Activated CD4-positive, alpha-beta T cell treated with anti-CD3 and anti-CD28 coated beads, Interleukin-2, amount 50 U/mL, for 24 hours (primary cell): ENCODE results near the gene TRMT13.

Experiments used
- DNase-seq, 2 donors: peaks; one replicate each; pipeline ENCODE4 v3.0.0-alpha.2; 2020; ENCODE audit warnings: low read depth in 1 of 2, low spot score in 1 of 2

TRMT13 gene, protein sequence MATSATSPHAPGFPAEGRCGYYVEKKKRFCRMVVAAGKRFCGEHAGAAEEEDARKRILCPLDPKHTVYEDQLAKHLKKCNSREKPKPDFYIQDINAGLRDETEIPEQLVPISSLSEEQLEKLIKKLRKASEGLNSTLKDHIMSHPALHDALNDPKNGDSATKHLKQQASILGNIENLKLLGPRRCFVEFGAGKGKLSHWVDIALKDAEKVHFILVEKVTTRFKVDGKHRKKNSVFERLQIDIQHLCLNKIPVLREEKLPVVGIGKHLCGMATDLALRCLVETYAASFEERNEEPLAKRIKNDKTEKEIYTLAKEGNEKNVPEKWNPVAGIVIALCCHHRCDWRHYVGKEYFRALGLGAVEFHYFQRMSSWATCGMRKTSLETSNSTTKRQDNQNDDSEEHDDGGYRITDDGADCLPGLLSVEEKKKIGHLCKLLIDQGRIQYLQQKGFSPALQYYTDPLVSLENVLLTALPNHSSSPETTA

DNA sequence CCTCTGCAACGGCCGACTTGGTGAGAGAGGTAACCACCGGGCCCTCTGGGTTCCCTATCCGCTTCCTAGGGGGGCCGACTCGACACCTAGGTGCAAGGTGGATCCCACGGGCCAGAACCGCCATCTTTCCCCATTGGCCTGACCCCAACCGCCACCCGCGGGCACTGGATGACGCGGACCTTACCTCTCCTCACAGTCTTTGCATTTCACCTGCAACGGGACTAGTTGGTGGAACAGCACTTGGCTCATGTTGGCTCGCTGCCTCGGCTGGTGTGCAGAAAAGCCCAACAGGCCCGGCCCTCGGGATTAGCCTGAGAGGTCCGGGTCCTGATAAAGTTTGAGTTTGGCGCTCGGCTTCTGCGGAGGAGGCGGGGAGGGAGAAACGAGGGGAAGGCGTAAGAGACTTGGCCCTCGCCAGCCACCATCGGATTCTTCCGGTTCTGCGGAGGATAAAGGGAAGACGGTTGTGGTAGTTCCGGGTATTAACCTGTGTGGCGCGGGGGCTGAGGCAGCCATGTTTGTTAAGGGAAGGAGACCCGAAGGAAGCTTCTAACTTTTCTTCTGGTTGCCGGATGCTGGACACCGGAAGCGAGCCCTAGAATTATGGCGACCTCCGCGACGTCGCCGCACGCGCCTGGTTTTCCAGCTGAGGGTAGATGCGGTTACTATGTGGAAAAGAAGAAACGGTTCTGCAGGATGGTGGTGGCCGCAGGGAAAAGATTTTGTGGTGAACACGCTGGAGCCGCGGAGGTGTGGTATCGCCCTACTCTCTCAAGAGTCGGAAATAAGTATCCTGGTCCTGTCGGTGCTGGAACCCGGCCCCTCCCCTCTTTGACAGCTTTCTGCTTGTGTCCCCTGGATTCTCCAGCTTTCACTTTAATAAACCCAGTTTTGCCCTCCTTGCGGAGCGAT lies at the start of gene TRMT13, which contains the start of gene SASS6:
TSS of gene TRMT13 (plus strand) at position 598 of the 912 bp plus-strand sequence. CDS start at position 604, 6 bp downstream.
TSS of gene SASS6 (minus strand) at position 365 of the 912 bp plus-strand sequence. CDS start at position 249, 116 bp downstream.
- DNase-seq = peak; percentile 82 to 93

DNA sequence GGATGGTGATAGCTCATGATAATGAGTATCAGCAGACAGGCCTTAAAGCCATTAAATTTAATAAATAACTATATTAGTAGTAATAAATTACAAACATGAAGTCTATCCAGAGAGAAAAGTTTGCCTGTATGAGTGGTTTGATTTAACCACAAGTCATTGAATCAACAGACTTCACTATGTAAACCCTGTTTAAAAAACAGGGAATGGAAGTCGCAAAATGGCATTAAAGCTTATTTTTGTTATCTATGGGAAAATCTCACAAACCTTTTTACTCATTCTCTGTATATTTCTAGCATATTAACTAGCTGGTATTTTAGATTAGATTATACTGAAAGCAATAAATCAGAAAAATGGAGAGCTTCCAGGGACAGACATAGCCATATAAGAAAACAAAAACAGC lies 45.6 kb upstream of the TRMT13 start:
- DNase-seq = no peak

DNA sequence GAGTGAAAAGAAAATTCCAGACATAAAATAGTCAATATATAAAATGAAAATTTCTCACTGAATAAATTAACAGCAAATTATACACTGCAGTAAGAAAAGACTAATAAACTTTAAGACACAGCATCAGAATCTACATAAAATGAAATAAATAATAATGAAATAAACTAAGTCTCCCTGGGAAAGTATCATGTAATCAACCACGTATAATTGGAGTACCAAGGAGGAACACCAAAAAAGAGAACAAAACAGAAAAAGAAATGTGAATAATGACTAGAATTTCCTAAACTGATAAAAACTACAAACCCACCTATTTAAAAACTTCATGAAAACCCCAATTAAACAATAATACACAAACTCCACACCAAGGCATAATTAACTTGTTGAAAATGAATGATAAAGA lies 43.9 kb upstream of the TRMT13 start:
- DNase-seq = no peak

DNA sequence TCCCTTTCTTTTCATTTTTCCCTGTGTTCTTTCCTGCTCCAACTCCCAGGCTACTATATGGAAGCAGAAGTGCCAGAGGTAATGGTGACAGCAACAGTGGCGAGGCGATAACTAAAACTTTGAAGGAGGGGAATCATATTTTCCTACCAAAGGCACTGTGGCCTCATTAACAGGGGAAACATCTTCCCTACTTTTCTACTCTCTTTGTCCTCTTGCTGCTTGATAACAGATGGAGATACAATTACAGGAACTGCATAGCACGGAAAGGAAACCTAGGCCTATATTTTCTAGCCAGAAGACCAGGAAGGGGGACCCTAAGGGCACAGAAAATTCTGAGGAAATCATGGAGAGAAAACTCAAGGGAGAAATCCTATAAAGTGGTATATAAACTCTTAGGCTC lies 42.5 kb upstream of the TRMT13 start:
- no peak for DNase-seq

DNA sequence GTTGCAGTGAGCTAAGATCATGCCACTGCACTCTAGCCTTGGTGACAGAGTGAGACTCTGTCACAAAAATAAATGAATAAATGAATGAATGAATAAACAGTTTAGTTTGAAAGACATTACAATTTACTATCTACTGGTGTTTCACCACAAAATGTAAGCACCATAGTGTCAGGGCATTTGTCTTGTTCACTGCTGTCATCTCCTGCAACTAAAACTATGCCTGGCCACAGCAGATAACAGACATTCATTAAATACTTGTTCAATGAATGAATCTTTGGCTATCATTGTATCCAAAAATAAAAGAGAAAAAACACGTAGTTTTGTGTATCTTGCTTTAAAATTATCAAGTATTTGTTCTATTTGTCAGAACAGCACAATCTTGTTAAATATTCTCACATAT lies 32.8 kb upstream of the TRMT13 start:
- DNase-seq = no peak

DNA sequence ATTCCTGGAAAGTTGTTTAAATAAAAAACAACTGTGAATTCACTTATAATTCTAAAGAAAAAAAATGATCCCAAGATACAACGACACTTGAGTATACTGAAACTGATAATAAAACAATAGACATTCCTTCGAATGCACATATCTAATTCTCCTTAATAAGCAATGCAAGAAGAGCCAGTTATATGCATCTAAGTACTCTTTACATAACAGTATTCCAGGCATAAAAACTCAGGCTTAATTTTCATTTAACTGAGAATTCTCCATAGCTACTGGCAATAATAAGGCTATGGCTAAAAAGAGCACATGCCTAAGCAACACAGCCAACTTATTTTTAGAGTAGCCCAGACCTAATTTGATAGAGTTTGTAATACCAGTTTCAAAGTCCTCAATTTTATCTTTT lies 31.4 kb upstream of the TRMT13 start:
- DNase-seq = no peak

DNA sequence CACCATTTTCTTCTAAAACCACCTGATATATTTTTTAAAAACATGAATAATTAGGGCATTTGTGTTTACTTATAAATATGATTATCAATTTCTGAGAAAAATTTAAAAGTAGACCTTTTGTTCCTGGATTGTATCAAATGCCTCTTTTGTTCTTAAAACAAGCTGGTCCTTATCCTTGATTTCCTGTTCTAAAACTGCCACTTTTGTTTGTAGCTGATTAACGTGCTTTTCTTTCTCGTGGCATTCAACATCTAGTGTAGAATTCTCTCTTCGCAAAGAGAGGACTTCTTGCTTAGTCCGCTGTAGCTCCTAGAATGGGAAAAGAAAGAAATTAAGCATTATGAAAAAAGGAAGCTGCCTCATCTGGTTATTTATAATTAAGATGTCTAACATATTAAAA lies 25.3 kb upstream of the TRMT13 start:
- no peak for DNase-seq

DNA sequence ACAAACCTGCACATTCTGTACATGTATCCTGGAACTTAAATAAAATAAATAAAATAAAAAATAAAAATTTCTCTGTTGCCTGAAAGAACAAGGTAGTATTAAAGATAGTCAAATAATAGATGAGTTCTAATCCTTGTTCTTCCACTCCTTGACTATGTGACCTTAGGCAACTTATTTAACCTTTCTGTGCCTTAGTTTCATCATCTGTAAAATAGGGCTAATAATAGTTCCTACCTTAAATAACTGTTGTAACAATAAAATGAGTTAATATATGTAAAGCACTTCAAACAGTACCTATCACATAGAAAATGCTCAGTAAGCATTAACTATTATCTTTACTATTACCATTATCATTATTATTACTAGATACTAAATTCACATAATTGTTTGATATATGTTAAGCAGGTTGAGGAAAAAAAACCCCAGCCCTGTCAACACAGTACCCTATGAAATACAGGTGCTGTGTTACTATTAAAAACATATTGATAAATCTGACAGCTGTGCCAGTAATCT lies 23.4 kb upstream of the TRMT13 start:
- no peak for DNase-seq

DNA sequence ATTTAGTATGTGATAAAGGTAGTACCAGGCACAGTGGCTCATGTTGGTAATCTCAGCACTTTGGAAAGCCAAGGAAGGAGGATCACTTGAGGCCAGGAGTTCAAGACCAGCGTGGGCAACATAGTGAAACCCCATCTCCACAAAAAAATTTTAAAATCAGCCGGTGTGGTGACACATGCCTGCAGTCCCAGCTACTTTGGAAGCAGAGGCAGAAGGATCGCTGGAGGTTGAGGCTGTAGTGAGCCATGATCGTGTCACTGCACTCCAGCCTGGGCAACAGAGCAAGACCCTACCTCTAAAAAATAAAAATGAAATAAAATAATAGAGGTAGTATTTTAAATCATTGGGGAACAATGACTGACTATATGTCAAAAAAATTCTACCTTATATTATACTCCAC lies 17.4 kb upstream of the TRMT13 start:
- no peak for DNase-seq

DNA sequence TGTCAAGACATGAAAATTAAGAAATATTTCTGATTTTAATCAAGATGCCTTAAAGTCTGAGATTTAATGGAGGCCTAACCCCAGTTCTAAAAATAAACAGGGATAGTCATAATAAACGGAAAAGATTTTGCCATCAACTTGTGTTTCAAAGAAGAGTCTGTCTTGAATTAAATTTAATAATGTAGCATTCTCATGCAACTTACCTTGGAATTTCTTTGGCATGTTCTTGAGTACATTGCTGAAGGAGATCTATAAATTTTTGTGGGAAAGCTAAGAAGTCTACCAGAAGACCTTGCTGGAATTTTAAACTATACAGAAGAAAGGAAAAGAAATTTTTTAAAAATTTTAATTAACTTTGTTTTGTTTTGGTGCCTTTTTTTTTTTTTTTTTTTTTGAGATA lies 10.8 kb upstream of the TRMT13 start:
- DNase-seq = no peak

DNA sequence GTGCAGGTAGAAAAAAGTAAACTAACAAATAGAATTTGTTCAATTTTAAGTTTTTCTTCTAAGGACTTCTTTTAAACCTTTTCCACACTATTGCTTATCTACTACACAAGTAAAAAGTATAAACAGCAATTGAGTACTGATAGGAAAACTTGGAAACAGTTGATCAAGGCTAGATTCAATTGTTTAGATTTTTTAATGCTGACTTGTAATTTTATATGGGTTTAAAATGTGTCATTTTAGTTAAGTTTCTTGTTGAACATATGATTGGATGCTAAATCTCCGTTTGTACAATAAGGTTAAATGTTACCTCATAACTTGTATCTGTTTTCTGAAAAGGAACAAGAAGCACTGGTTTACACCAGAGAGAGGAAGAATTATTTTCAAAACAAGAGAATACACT lies 5.7 kb upstream of the TRMT13 start:
- DNase-seq = no peak

DNA sequence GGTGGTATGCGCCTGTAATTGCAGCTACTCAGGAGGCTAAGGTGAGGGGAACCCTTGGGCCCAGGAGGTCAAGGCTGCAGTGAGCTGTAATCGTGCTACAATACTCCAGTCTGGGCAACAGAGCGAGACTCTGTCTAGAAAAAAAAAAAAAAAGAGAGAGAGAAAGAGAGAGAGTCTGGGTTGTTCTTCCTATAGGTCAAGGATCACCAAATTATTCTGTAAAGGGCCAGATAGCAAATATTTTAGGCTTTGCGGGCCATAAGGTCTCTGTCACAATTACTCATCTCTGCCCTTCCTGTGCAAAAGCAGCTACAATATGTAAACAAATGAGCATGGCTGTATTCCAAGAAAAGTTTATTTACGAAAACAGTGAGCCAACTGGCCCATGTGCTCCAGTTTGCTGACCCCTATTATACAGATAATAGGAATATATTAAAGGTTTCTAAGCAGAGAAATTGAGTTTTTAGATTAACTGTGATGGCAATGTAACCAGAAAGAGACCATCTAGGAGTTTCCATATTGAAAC lies 2.3 kb upstream of the TRMT13 start:
- no peak for DNase-seq

DNA sequence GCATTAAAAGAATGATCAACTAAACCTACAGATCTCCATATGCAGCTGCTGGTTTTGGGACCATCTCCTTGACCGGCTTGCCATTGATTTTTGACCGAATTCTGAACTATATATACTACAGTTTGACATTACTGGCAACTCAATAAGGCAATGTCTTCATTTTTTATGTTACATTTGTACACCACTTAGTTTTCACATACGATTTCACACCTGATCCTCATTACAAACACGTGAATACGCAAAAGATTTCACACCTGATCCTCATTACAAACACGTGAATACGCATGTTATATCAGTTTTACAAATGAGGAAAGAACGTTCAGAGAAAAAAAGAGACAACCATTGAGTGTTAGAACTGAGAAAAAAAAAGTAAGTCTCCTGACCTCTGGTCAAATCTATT lies 1.3 kb upstream of the TRMT13 start:
- no peak for DNase-seq

DNA sequence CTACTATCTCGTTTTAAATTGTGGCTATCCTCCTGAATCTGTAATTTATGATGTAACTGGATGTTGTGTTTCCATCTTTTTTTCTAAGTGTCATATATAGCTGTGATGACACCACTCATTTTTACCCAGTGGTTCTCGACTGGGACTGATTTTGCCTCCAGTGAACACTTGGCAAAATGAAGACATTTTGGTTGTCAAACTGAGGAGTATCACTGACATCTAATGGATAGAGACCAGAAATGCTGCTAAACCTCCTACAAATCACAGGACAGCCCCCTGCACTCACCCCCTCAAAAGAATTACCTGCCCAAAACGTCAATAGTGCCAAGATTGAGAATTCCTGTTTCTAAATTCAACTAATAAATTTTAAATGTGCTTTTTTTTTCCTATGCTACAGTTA lies 1.9 kb downstream of the TRMT13 start:
- no peak for DNase-seq

DNA sequence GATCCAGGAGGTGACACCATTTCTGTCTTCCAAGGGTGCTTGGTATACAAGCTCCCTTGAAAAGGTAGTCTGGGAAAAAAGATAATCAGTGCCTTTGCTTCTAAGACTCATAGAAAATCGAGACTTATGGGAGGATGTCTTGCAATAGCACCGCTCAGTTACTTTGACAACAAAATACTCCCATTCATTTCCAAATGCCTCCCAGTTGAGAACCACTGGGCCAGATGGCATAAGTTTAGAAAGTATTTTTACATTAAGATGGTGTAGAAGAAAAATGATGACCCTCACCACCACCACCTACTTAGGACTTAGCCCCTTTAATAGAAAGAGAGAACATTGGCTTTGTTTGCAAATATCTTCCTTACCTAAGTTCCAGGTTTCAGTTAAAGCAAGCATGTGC lies 4.6 kb downstream of the TRMT13 start:
- DNase-seq = no peak

DNA sequence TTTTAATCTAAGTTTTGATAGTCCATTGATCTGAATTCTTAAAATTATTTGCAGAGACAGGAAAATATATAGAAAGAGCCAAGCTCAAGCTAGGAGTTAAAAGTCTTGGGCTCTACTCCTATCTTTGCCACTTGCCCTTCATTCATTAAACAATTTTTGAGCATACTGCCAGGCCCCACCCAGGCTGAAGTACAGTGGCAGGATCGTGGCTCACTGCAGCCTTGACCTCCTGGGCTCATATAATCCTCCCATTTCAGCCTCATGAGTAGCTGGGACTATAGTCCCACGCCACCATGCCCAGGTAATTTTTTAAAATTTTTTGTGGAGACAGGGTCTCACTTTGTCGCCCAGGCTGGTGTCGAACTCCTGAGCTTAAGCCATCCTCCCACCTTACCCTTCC lies 8.2 kb downstream of the TRMT13 start:
- DNase-seq = no peak

DNA sequence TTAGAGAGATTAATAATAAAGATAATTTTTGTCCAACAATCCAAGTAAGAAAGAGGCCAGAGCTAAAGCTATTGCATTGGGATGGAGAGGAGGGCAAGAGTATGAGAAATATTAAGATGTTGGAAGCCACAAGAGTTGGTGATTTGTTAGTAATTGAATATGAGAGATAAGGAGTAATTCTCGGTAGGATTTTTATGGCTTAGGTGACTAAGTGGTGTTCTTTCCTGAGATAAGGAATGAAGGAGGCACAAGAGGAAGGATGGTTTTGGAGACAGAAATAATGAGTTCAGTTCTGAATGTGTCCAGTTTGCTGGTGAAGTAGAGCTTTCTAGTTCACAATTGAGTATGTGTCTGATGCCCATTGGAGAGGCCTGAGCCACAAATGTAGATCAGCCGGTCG lies 9.4 kb downstream of the TRMT13 start:
- DNase-seq = no peak

DNA sequence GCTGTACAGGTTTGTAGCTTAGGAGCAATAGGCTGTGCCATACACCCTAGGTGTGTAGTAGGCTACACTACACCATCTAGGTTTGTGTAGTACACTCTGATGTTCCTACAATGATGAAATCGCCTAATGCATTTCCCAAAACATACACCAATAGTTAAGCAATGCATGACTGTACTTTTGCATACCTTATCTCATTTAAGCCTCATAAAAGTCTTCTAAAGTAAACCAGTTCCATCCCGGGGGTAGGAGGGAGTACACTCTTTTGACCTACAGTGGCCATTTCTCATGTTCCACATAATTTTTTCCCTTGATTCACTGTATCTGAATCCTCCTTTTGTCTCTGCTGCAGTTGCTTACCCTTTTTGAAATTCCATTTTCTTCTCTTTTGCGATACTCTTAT lies 12.2 kb downstream of the TRMT13 start:
- DNase-seq = no peak

DNA sequence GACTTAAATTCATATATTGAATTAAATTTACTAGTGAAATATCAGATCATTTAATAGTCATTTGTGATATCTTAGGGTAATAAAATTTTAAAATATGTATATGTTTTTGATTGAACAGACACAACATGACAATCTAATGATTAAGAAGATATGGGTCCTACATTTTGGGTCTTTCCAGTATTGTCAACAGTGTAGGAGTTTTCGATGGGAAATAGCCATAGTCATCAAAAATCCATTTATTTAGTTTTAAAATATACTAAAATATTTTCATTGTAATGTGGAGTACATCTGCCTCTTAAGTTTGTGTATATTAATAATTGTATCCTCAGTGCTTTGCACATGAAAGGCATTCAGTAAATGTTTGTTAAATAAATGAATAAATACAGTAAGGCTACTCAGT lies 14.0 kb downstream of the TRMT13 start:
- no peak for DNase-seq

DNA sequence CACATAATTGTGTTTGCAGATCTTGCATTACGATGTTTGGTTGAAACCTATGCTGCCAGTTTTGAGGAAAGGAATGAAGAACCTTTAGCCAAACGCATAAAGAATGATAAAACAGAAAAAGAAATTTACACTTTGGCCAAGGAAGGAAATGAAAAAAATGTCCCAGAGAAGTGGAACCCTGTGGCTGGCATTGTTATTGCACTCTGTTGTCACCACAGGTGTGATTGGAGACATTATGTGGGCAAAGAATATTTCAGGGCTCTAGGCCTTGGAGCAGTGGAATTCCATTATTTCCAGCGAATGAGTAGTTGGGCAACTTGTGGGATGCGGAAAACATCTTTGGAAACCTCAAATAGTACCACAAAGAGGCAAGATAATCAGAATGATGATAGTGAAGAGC lies 14.9 kb downstream of the TRMT13 start:
- DNase-seq = no peak

DNA sequence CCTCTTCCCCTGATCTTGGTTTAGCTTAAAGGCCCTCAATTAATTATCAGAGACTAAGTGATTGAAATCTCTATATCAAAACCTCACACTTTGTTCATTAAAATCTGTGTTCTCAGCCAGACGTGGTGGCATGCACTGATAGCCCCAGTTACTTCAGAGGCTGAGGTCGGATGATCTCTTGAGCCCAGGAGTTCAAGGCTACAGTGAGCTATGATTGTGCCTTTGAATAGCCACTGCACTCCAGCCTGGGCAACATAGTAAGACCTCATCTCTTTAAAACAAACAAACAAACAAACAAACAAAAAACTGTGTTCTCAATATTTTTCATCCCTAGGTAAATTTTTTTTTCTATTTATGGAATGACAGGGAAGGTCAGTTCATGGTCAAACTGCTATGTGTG lies 18.7 kb downstream of the TRMT13 start:
- DNase-seq = no peak

DNA sequence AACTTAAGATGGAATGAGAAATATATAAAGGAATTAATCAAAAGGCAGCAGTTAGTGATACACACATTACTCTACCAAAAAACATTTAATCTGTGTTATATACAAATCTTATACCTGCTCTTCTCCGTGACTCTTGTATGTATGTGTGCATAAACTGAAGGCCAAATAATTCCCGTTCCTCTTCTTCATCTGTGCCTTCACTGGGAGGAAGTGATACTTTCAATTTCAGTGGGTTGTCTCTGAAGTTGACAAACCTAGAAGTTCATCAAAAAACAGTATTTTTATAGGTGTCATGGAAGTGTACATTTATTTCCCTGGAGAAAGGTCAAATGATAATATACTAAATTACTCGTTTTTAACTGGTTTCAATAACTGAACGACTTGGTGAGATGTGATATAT lies 19.3 kb downstream of the TRMT13 start:
- no peak for DNase-seq
